CD4-positive, alpha-beta T cell treated with Interleukin-6 at 100 ng/mL for 8 hours (primary cell): Measurements from ENCODE around the gene CPNE5.

Experiments
- DNase-seq: peaks from one replicate; pipeline ENCODE4 v3.0.0-alpha.2; 2020; ENCODE audit warnings: mixed read lengths, low spot score

The CPNE5 gene

GRCh38 chr6:36857325-36857724 lies 18.1 kb upstream of the CPNE5 start:
- DNase-seq, result no peak

GRCh38 chr6:36856277-36856676 lies 17.0 kb upstream of the CPNE5 start:
- no peak for DNase-seq

GRCh38 chr6:36855750-36856149 lies 16.5 kb upstream of the CPNE5 start:
- no peak for DNase-seq

- DNase-seq, result no peak
Measured at GRCh38 chr6:36853325-36853724, 14.1 kb upstream of the CPNE5 start.

- no peak for DNase-seq
Measured at GRCh38 chr6:36852481-36853147, 13.4 kb upstream of the CPNE5 start.

GRCh38 chr6:36851626-36852025 lies 12.4 kb upstream of the CPNE5 start:
- DNase-seq, result no peak

GRCh38 chr6:36851149-36851614 lies 11.9 kb upstream of the CPNE5 start:
- DNase-seq, result peak; percentile 26

- no peak for DNase-seq
Measured at GRCh38 chr6:36850021-36850420, 10.8 kb upstream of the CPNE5 start.

- DNase-seq, result no peak
Measured at GRCh38 chr6:36848658-36849441, 9.6 kb upstream of the CPNE5 start.

- no peak for DNase-seq
Measured at GRCh38 chr6:36847991-36848390, 8.7 kb upstream of the CPNE5 start.

GRCh38 chr6:36847152-36847551 lies 7.9 kb upstream of the CPNE5 start:
- no peak for DNase-seq

GRCh38 chr6:36845233-36845632 lies 6.0 kb upstream of the CPNE5 start:
- no peak for DNase-seq

GRCh38 chr6:36844232-36845170 lies 5.3 kb upstream of the CPNE5 start:
- no peak for DNase-seq

GRCh38 chr6:36843170-36843569 lies 3.9 kb upstream of the CPNE5 start:
- no peak for DNase-seq

- no peak for DNase-seq
Measured at GRCh38 chr6:36841756-36842155, 2.5 kb upstream of the CPNE5 start.

GRCh38 chr6:36840432-36841403 lies 1.5 kb upstream of the CPNE5 start:
- DNase-seq, result no peak

- peak; percentile 15 for DNase-seq
Measured at GRCh38 chr6:36839749-36840431, 646 bp upstream of the CPNE5 start.

GRCh38 chr6:36837686-36838085 lies 1.6 kb downstream of the CPNE5 start:
- no peak for DNase-seq

- DNase-seq, result no peak
Measured at GRCh38 chr6:36837022-36837339, 2.3 kb downstream of the CPNE5 start.

- DNase-seq, result no peak
Measured at GRCh38 chr6:36836111-36837021, 2.9 kb downstream of the CPNE5 start.
